Measurements from ENCODE around the gene PTCHD1.

The PTCHD1 gene

GRCh38 chrX:23334848-23335599, at the start of gene PTCHD1:
TSS of gene PTCHD1 (plus strand) at chrX:23334849. CDS start at chrX:23334876, 27 bp downstream.
- intact Hi-C loops (cut with DNase I) = no loop called here

DNA sequence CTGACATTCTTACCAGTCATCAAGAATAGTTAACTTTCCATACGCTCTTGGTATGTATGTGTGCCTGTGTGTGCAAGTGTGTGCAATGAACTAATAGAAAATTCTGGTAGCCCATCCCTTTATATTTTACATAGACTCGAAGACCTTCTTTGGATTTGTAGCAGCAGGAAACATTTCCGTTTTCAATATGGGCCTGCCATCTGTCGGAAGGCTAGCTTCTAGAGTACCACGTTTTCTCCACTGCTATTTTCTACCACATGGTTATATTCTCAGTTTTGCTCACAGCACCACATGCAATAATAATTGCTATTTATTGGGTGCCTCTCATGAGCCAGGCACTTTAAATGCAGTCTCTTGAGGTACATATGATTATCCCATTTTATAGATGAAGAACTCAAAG, 47.9 kb upstream of the PTCHD1 start:
- DNase-seq = no peak
- intact Hi-C loops (cut with DNase I) = no loop called here

More at GRCh38 chrX:23334848-23335599, at the start of gene PTCHD1:
- peak in 5 of 10 donors; percentile 7 to 80 (median 73) for DNase-seq

DNA sequence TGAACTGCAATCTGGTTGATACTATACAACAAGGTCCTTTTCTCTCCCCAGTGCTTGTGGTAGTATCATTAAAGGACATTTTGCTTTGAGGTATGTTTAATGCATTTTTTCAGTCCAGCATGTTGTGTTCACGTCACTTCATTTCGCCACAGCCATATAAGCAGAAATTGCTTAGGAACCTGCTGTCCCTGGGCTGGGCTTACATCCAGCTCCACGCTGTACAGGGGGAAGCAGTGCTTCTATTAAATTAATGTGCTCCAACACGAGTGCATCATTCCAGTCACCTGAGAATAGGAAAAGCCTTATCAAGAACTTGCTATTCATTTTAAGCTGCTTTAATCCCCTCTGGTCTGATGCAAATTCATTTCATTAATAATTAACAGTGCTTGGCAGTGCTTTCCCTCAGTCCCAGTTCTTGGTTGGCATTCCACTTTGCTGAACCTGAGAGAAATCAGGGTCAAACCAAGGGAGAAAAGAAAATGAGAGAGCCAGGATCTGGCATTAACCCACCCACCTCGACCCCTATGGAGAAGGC, 47.4 kb upstream of the PTCHD1 start:
- intact Hi-C loops (cut with DNase I) = no loop called here
- no peak for DNase-seq

DNA sequence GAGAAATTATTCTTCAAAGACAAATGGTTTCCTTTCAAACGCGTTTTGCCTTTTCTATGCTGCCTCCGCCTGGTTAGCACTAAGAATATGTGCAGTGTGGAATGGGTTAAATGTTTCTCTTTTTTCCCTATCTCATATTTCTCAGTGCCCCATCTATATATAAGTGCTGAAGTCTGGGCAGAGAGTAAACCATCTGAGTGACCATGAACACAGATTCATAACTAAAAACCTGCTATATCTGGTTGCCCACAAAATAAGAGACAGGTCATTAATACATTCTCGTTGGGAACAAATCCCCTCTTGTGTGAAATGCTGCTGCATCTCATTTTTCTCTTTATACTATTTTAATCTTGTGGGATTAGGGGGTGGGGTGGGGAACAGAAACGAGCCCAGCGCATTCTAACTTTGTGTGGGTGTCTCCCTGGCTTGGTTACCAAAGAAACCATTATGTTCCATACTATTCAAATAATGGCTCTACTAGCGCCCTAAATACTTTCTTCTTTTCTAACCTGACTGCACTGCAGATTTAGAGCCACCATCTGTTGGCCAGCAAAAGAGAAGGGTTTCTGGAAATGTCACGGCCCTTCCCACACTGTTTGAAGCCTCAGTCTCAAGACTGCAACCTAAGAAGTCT, 42.2 kb upstream of the PTCHD1 start:
- intact Hi-C loops (cut with DNase I) = no loop called here
- DNase-seq = no peak

DNA sequence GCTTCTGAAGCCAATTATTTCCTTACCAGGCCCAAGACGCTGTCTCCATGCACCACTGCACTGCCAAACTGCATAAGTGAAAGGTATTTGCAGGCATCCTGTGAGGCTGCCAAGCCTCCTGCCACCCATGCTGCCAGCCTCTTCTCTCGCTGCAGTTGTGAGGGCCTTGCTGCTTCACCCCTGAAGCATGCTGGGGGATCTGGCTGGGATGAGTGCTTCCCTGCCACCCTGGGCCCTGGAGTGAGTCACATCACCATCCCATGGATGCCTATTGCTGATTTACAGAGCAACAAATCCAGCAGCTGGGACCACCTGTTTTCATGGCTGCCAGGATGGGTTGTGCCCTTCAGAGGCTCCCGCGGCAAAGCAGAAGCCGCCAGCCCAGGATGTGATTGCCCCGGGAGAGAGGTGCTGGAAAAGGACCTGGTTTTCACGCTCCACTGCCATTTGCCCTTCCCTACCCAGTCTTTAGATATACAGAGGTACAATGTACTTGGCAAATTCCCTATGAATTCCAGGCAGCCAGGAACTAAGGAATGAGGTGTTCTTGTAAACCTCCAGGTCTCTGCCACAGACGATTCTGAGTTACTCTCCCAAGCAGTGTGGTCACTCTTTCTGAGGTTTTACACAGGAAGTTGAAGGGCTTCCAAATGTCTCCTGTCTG, 41.5 kb upstream of the PTCHD1 start:
- intact Hi-C loops (cut with DNase I) = no loop called here
- DNase-seq = peak in 7 of 10 donors; percentile 10 to 87 (median 36)

- DNase-seq = no peak
- intact Hi-C loops (cut with DNase I) = no loop called here
Measured at GRCh38 chrX:23304881-23305280, 29.8 kb upstream of the PTCHD1 start.

DNA sequence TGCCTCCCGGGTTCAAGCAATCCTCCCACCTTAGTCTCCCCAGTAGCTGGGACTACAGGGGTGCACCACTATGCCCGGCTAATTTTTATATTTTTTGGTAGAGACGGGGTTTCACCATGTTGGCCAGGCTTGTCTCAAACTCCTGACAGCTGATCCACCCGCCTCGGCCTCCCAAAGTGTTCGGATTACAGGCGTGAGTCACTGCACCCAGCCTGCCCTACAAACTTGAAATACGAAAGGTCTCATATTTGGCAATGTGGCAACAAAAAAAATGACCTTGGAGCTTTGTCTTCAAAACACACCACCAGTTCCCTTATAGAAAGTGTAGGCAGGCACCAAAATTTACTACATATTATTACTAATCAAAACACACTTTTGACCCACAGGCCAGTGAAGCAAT, 22.9 kb upstream of the PTCHD1 start:
- intact Hi-C loops (cut with DNase I) = no loop called here
- peak in 1 of 10 donors; percentile 42 for DNase-seq

DNA sequence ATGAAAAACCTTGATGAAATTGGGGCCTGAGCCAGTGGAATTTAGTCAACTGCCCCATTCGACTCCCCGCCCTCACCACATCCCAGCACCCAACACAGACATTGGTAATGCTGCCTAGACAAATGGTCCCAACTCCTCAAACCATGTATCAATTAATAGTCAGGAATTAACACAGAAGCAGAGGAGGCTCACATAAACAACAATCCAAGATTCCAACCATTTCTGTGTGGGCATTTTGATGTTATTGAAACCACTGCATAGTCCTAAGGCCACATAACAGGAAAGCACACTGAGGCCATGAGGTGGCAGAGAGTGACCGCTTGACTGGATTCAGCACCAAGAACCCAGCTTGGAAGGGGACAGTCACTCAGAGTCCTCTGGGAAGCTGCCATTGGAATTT, 22.5 kb upstream of the PTCHD1 start:
- intact Hi-C loops (cut with DNase I) = no loop called here
- DNase-seq = no peak

- intact Hi-C loops (cut with DNase I) = no loop called here
- peak in 2 of 10 donors; percentile 10 to 39 for DNase-seq
Measured at GRCh38 chrX:23317799-23318724, 16.6 kb upstream of the PTCHD1 start.

- no peak for DNase-seq
- intact Hi-C loops (cut with DNase I) = no loop called here
Measured at GRCh38 chrX:23327104-23327503, 7.5 kb upstream of the PTCHD1 start.

DNA sequence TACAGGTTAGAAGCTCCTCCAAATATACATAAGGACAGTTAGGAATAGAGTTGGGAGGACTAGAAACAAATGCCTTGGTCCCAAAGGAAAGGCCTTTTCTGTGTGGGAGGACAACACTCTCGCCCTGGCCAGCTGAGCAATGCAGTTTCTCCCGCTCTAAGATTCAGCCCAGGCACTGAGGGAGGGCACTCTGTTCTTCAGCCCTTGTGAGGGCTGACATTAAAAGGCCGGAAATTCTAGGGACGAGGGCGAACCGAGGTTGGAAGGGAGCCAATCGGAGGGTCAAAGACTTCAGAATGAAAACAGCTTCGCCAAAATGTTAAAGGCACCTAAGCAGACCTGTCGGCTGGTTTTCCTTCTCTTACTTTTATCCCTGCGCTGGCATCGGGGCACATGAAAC, 2.9 kb upstream of the PTCHD1 start:
- peak in 3 of 10 donors; percentile 6 to 61 (median 60) for DNase-seq
- intact Hi-C loops (cut with DNase I) = no loop called here

DNA sequence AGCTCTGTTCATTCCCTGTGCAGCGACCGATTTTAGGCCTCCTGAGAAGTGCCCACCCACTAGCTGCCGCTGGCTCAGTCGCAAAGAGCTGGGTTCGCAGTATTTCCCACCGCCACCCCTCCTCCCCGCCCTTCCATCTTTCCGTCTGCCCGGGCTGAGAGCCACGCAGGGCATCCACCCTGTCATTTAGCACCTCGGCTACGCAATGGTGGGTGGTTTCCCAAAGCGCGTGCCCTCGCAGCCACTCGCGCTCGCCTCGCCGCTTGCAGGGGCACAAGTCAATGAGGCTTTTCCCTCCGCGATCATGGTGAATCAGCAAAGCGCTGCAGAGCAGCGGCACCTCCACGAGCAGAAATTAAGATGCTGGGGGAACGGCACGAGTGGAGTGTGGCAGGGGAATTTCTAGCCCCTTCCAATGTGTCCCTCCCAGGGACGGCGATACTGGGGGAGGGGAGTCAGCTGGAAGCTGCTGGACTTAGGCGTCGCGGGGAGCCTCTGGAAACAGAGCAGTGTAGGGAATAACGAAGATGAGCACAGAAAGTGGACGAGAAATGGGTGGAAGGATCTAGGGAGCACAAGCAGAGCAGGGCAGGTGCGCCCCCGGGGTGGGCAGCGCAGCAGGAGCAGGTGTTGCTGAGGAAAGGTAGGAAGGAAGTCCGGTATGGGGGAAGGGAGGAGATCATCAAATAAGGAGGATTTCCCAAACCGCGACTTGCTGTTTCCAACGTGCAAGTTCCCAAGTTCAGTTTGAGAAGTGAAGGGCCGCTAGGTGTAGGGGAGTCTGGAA, 2.4 kb upstream of the PTCHD1 start:
- intact Hi-C loops (cut with DNase I) = no loop called here
- DNase-seq = peak in 6 of 10 donors; percentile 7 to 87 (median 41)

DNA sequence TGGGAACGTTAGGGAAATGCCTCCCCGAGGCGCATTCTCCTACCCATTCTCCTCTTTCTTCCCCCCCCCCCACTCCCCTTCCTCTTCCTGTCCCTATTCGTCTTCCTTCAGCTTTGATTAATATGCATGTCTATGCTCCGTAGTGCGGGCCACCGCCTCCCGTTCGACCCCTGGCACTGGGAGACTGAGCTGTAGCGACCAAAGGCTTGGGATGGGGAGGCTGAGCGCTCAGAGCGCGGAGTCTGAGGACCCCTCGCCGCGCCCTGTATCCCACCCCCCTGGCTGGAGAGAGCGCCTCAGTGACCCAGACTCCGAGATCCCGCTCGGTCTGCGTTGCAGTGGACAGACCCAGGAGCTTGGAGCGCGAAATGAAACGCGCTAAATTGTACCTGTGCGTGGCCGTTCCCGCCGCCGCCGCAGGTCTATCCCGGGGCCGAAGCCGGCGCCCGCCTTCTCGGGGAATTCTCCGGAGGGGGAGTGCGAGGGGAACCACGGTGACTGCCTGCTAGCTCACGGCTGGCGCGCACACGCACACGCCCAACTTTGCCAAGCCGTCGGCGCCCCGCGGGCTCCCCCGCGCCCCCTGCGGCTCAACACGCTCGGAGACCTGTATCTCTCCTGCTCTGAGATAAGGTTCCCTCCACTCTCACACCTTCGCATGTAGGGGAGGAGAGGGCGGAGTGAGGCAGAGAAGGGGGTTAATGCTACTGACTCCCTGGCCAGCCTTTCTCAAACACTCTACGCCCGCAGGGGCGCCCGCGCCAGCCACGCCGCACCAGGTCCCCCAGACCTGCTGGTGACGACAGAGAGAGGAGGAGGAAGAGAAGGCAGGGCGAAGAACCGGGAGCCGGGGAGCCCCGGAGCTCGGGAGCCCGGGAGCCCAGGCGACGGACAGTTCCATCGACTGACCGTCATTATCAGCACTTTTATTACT, 1.5 kb upstream of the PTCHD1 start:
- intact Hi-C loops (cut with DNase I) = no loop called here
- DNase-seq = peak in 4 of 10 donors; percentile 7 to 82 (median 75)

DNA sequence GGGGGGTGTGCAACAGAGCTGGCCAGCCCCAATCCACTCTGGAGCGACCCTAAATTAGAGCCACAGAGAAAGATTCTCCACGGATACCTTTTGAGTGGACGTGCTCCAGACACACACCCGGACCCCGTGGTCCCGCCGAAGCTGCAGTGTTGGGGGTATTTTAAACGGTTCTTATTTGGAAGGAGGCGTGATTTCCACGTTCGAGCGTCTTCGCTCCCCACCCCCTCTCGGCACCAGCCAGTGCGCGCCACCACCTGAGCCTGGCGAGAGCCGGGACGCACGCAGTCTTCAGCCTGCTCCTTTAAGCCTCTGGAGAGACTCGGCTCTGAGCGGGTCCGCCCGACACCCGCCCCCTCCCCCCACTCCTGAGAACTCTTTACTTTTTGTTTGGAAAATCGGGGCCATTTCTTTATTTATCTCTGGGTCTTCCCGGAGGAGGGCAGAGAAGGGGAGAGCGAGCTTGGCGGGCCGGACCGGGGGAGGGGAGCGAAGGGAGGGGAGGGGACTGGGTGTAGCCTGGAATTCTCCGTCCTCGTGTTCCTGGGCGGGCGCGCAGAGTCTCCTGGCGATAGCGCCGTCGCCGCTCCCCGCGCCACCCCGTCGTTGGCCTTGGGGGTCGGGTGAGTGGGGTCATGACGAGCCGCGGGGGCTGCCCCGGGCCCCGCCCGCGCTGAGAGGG, 668 bp upstream of the PTCHD1 start:
- DNase-seq = peak in 4 of 10 donors; percentile 8 to 85 (median 76)
- intact Hi-C loops (cut with DNase I) = no loop called here

DNA sequence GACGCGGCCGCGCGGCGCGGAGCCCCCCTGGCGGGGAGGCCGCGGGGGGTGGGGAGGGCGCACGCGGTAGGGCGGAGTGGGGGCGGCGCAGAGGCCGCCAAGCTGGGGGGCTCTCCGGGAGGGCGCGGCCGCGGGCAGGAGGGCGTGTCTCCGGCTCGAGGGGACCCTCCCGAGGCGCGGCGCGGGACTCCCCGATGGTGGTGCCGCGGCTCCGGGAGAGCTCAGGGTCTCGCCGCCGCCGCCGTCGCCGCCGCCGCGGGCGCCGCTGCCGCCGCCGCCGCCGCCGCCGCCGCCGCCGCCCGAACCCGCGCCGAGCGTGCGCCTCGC, 165 bp upstream of the PTCHD1 start:
- intact Hi-C loops (cut with DNase I) = no loop called here
- peak in 1 of 10 donors; percentile 65 for DNase-seq

DNA sequence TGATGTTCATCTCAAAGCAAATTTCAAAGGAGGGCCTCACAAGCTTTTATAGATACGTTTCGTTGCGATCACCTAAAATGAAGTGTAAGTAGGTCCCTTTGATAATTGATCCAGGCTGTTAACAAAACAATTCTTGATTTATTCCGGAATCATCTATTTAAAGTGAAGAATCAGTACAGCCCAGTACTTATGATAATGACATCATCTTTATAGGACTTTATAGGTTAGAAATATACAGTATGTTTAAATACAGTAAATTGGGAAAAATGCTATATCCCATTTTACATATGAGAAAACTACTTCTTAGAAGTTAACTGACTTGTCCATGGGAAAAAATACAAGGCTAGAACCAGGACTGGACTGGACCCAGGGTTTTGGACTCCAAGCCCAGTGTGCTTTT, 3.7 kb downstream of the PTCHD1 start:
- intact Hi-C loops (cut with DNase I) = no loop called here
- no peak for DNase-seq

GRCh38 chrX:23341452-23341851, 6.8 kb downstream of the PTCHD1 start:
- intact Hi-C loops (cut with DNase I) = no loop called here
- DNase-seq = no peak
